CD14-positive monocyte (primary cell): Measurements from ENCODE around the gene HAUS2. TPM values are rescaled to one million over a fixed set of nuclear protein-coding genes. Genes with fewer than 3 reads are reported as not detected.

Experiments
- DNase-seq, 3 donors: peaks; one replicate each; pipeline ENCODE4 v3.0.0-alpha.2; 2011 to 2022
- H2AFZ ChIP-seq: 2 replicates; pipeline ENCODE4 v1.6.0; 2012; ENCODE audit warnings: mild to moderate bottlenecking, low read depth, low read length, inconsistent platforms; ENCODE audit not compliant: insufficient read depth, poor library complexity, severe bottlenecking
- H3K27ac ChIP-seq, 2 donors: 1 replicate in 1 of 2; 2 replicates in 1 of 2; pipeline ENCODE4 v1.5.1; 2012 to 2013; ENCODE audit warnings: low read length in 2 of 2, control low read depth in 1 of 2, inconsistent platforms in 1 of 2, low read depth in 1 of 2, mild to moderate bottlenecking in 1 of 2
- H3K27me3 ChIP-seq, 2 donors: one replicate each; pipeline versions ENCODE4 v1.6.0 to v1.6.1; 2011 to 2013; ENCODE audit warnings: low read length in 2 of 2; ENCODE audit not compliant: control insufficient read depth in 2 of 2, insufficient read depth in 2 of 2
- H3K36me3 ChIP-seq, 2 donors: replicated peaks in 1 of 2; 1 replicate in 1 of 2; 2 replicates in 1 of 2; pipeline versions ENCODE4 v1.5.1 to v1.6.1; 2012 to 2013; ENCODE audit warnings: low read length in 2 of 2, control low read depth in 1 of 2, inconsistent platforms in 1 of 2, mild to moderate bottlenecking in 1 of 2; ENCODE audit not compliant: insufficient read depth in 2 of 2, control insufficient read depth in 1 of 2
- H3K4me1 ChIP-seq, 2 donors: 1 replicate in 1 of 2; 2 replicates in 1 of 2; pipeline versions ENCODE4 v1.5.1 to v1.6.1; 2012 to 2013; ENCODE audit warnings: low read length in 2 of 2, control low read depth in 1 of 2, inconsistent platforms in 1 of 2, mild to moderate bottlenecking in 1 of 2, moderate library complexity in 1 of 2; ENCODE audit not compliant: insufficient read depth in 2 of 2, control insufficient read depth in 1 of 2
- H3K4me2 ChIP-seq: replicated peaks from 2 replicates; pipeline ENCODE3; 2012; ENCODE audit warnings: low read length, moderate library complexity, mild to moderate bottlenecking; ENCODE audit not compliant: poor library complexity, severe bottlenecking; ENCODE audit errors: extremely low read depth
- H3K4me3 ChIP-seq, 3 experiments: fragments of 200-600 bp in 1 of 3; sonication (generic) in 1 of 3; replicated peaks in 1 of 3; 1 replicate in 2 of 3; 2 replicates in 1 of 3; pipeline ENCODE4 v1.5.1; 2011 to 2013; ENCODE audit warnings: low read length in 3 of 3, mild to moderate bottlenecking in 3 of 3, control low read depth in 2 of 3, low read depth in 2 of 3, inconsistent platforms in 1 of 3, moderate library complexity in 1 of 3
- H3K79me2 ChIP-seq: 2 replicates; pipeline ENCODE4 v1.6.0; 2012; ENCODE audit warnings: mild to moderate bottlenecking, control low read depth, inconsistent platforms, low read length, moderate library complexity; ENCODE audit not compliant: insufficient read depth
- H3K9ac ChIP-seq: 2 replicates; pipeline ENCODE4 v1.6.0; 2017; ENCODE audit warnings: low read length, mild to moderate bottlenecking; ENCODE audit not compliant: insufficient read depth, poor library complexity, severe bottlenecking
- H3K9me3 ChIP-seq, 2 donors: replicated peaks in 1 of 2; 1 replicate in 1 of 2; 2 replicates in 1 of 2; pipeline versions ENCODE4 v1.5.1 to v1.6.1; 2012 to 2013; ENCODE audit warnings: low read length in 2 of 2, control low read depth in 1 of 2; ENCODE audit not compliant: control insufficient read depth in 1 of 2, insufficient read depth in 1 of 2
- H4K20me1 ChIP-seq: 2 replicates; pipeline ENCODE4 v1.6.0; 2012; ENCODE audit warnings: mild to moderate bottlenecking, low read length, control low read depth, moderate library complexity; ENCODE audit not compliant: insufficient read depth
- H3K27ac Mint-ChIP-seq, 7 donors: one replicate each; pipeline ENCODE4 v1.8.0; 2020; ENCODE audit warnings: mild to moderate bottlenecking in 7 of 7, mixed read lengths in 7 of 7, moderate library complexity in 6 of 7, inconsistent platforms in 2 of 7
- H3K27me3 Mint-ChIP-seq, 3 donors: one replicate each; pipeline ENCODE4 v1.8.0; 2021 to 2022; ENCODE audit warnings: low read depth in 3 of 3, mild to moderate bottlenecking in 3 of 3, mixed read lengths in 3 of 3, moderate library complexity in 3 of 3, inconsistent platforms in 1 of 3
- H3K36me3 Mint-ChIP-seq, 2 donors: one replicate each; pipeline ENCODE4 v1.8.0; 2020; ENCODE audit warnings: mixed read lengths in 2 of 2, inconsistent platforms in 1 of 2, mild to moderate bottlenecking in 1 of 2
- H3K4me1 Mint-ChIP-seq: one replicate; pipeline ENCODE4 v1.8.0; 2020; ENCODE audit warnings: mild to moderate bottlenecking, mixed read lengths
- H3K4me3 Mint-ChIP-seq, 2 donors: one replicate each; pipeline ENCODE4 v1.8.0; 2020; ENCODE audit warnings: mild to moderate bottlenecking in 2 of 2, mixed read lengths in 2 of 2, moderate library complexity in 1 of 2
- H3K9me3 Mint-ChIP-seq, 7 donors: one replicate each; pipeline ENCODE4 v1.8.0; 2020 to 2022; ENCODE audit warnings: mixed read lengths in 7 of 7, mild to moderate bottlenecking in 6 of 7, moderate library complexity in 6 of 7, inconsistent platforms in 2 of 7
- WGBS: methylation state at CpG from one replicate; pipeline ENCODE4 v1.1.5; 2013; ENCODE audit warnings: missing lambda C conversion rate; ENCODE audit not compliant: insufficient coverage; 5-methylcytosine and 5-hydroxymethylcytosine counted together
- intact Hi-C, 2 donors: fragments of 100-400 bp; cut with micrococcal nuclease; formaldehyde crosslinking; loops; one replicate each; pipeline versions ENCODE4 v1.15.0 to v1.15.1; 2023
- polyA plus RNA-seq, 3 donors: library from polyadenylated mRNA; depleted of rRNA in 1 of 3; unstranded in 2 of 3; stranded (reverse) in 1 of 3; fragments of 300-500 nt in 2 of 3; fragments of >200 nt in 1 of 3; fragmentation: Illumina TruSeq in 2 of 3; gene quantifications; 1 replicate in 2 of 3; 2 replicates in 1 of 3; pipeline ENCODE4 v1.2.3, GENCODE V29; 2012 to 2021
- TF ChIP-seq, protein P1 (sequence below): fragments of 200-600 bp; IDR thresholded peaks from one replicate; pipeline ENCODE4 v1.8.0; 2022; ENCODE audit warnings: antibody characterized with exemption, mild to moderate bottlenecking

Gene HAUS2
- polyA plus RNA-seq, 3 donors = 12.5 to 22.0 (median 15.9) TPM

DNA sequence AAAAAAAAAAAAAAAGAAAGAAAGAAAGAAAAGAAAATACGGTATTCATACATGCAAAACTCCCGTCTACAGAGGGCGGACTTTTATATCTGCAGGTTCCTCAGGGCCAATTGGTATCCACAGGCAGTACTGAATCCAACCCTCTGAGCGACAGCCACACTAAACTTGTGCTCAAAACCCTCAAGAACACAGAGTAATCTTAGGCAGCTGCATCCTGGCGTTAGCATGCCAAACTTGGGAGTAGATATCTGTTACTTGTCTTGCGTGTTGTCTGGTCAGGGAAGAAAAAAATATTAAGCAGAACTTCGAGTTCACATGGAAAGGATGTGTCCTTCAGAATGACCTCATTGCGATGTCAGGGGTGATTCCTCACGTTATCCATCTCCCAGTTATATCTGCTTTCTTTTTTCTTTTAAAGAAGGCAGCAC lies 40.4 kb upstream of the HAUS2 start:
- Histone ChIP-seq H2AFZ (no peak overlapping the region), H3K9me3 (no peaks in the 10 kb centered on the region), H3K27me3 (no peaks in the 10 kb centered on the region), H3K4me3 (no peak overlapping the region), H4K20me1 (peaks cover 39% of the 10 kb centered on the region), H3K79me2 (peaks cover 94% of the 10 kb centered on the region), H3K4me1 (peaks cover 30 to 37% of the 10 kb centered on the region in 2 donors), H3K9ac (no peak overlapping the region), H3K27ac (peak overlapping the region in 1 of 2 donors; percentile 10), H3K4me2 (no peak overlapping the region), H3K36me3 (peaks cover 23 to 41% of the 10 kb centered on the region in 2 donors)
- no CpG with 5 or more reads among the region's 9 CpGs for WGBS
- Mint-ChIP-seq H3K4me3 (no peak overlapping the region), H3K9me3 (no peaks in the 10 kb centered on the region), H3K27me3 (peaks cover 0 to 2% (median 0%) of the 10 kb centered on the region in 3 donors), H3K36me3 (peaks cover 25 to 45% of the 10 kb centered on the region in 2 donors), H3K27ac (peak overlapping the region in 1 of 7 donors; percentile 38), H3K4me1 (peaks cover 39% of the 10 kb centered on the region)
- intact Hi-C loops = no loop called here
- TF ChIP-seq, protein P1, sequence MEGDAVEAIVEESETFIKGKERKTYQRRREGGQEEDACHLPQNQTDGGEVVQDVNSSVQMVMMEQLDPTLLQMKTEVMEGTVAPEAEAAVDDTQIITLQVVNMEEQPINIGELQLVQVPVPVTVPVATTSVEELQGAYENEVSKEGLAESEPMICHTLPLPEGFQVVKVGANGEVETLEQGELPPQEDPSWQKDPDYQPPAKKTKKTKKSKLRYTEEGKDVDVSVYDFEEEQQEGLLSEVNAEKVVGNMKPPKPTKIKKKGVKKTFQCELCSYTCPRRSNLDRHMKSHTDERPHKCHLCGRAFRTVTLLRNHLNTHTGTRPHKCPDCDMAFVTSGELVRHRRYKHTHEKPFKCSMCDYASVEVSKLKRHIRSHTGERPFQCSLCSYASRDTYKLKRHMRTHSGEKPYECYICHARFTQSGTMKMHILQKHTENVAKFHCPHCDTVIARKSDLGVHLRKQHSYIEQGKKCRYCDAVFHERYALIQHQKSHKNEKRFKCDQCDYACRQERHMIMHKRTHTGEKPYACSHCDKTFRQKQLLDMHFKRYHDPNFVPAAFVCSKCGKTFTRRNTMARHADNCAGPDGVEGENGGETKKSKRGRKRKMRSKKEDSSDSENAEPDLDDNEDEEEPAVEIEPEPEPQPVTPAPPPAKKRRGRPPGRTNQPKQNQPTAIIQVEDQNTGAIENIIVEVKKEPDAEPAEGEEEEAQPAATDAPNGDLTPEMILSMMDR = no peak
- no peak for DNase-seq

DNA sequence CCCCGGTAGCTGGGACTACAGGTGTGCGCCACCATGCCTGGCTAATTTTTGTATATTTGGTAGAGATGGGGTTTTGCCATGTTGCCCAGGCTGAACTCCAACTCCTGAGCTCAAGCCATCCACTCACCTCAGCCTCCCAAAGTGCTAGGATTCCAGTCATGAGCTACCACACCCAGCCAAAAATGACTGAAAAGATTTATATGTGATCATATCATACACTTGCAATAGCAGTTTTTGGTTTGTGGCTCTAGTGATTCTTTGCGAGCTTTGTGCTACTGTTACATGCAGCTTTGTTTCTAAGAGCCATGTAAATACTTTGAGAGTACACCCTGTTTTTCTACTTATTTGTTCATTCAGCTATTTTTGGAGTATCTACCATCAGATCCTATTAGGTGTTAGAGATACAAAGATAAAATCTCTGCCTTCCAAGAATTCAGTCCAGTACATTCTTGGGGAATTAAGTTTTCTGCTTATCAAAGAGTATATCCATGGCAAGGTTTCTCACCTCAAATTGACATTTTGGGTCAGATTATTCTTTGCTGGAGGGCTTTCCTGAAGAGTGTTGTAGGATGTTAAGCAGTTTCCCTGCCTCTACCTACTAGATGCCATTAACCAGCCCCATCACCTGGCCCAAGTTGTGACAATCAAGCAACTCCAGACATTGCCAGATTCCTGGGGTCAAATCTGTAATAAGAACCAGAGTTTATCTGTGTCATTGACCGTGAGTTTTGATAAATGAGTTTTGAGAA lies 38.2 kb upstream of the HAUS2 start:
- H3K4me1 Mint-ChIP-seq = peaks cover 32% of the 10 kb centered on the region
- Histone ChIP-seq H3K9me3 (no peaks in the 10 kb centered on the region), H3K27ac (peak overlapping the region; percentile 47 to 92), H3K27me3 (no peaks in the 10 kb centered on the region), H3K79me2 (peaks cover 77% of the 10 kb centered on the region), H3K4me2 (peak overlapping the region; percentile 73), H3K9ac (peak overlapping the region; percentile 63), H4K20me1 (peaks cover 32% of the 10 kb centered on the region), H3K4me1 (peaks cover 20 to 24% of the 10 kb centered on the region in 2 donors), H3K4me3 (peak overlapping the region; percentile 24 to 88 (median 77)), H2AFZ (peak overlapping the region; percentile 60), H3K36me3 (peaks cover 43 to 63% of the 10 kb centered on the region in 2 donors)
- peaks cover 41 to 61% of the 10 kb centered on the region in 2 donors for H3K36me3 Mint-ChIP-seq
- H3K27ac Mint-ChIP-seq = peak overlapping the region; percentile 85 to 95 (median 93)
- no CpG with 5 or more reads among the region's 4 CpGs for WGBS
- no peak for DNase-seq
- TF ChIP-seq, protein P1 = no peak
- no peaks in the 10 kb centered on the region for H3K9me3 Mint-ChIP-seq
- peak overlapping the region; percentile 71 to 90 for H3K4me3 Mint-ChIP-seq
- intact Hi-C loops = no loop called here
- H3K27me3 Mint-ChIP-seq = peaks cover 0 to 2% (median 0%) of the 10 kb centered on the region in 3 donors
